Epidermal melanocyte (primary cell): Measurements from ENCODE around the gene PUS7L.
"Not testable (repeated sequence)": the region's sequence is repeated elsewhere in the genome, so short reads cannot be mapped to it uniquely, and the experiment has no call there.

Source experiments
- DNase-seq: peaks from one replicate; pipeline ENCODE4 v3.0.0; 2011; ENCODE audit warnings: low spot score; ENCODE audit not compliant: insufficient read length

PUS7L gene

GRCh38 chr12:43751360-43751759 lies 7.2 kb downstream of the PUS7L start:
- DNase-seq: not testable (repeated sequence)

GRCh38 chr12:43750814-43751213 lies 7.8 kb downstream of the PUS7L start:
- no peak for DNase-seq

- DNase-seq: no peak
Measured at GRCh38 chr12:43749016-43749415, 9.6 kb downstream of the PUS7L start.

- no peak for DNase-seq
Measured at GRCh38 chr12:43744826-43745225, 13.8 kb downstream of the PUS7L start.

- no peak for DNase-seq
Measured at GRCh38 chr12:43742106-43742505, 16.5 kb downstream of the PUS7L start.

- no peak for DNase-seq
Measured at GRCh38 chr12:43740511-43741100, 18.0 kb downstream of the PUS7L start.

GRCh38 chr12:43737646-43738045 lies 20.9 kb downstream of the PUS7L start:
- no peak for DNase-seq

GRCh38 chr12:43736927-43737440 lies 21.6 kb downstream of the PUS7L start:
- no peak for DNase-seq

GRCh38 chr12:43733687-43734086 lies 24.9 kb downstream of the PUS7L start:
- no peak for DNase-seq

- DNase-seq: no peak
Measured at GRCh38 chr12:43730283-43730682, 28.3 kb downstream of the PUS7L start.

- no peak for DNase-seq
Measured at GRCh38 chr12:43728698-43729097, 29.9 kb downstream of the PUS7L start.

GRCh38 chr12:43728117-43728516 lies 30.5 kb downstream of the PUS7L start:
- DNase-seq: no peak

- no peak for DNase-seq
Measured at GRCh38 chr12:43723134-43723533, 35.5 kb downstream of the PUS7L start.

GRCh38 chr12:43722621-43723020 lies 36.0 kb downstream of the PUS7L start:
- no peak for DNase-seq

GRCh38 chr12:43711348-43711747 lies 47.2 kb downstream of the PUS7L start:
- DNase-seq: no peak

GRCh38 chr12:43703772-43704171 lies 54.8 kb downstream of the PUS7L start:
- not testable (repeated sequence) for DNase-seq

GRCh38 chr12:43701194-43701593 lies 57.4 kb downstream of the PUS7L start:
- DNase-seq: not testable (repeated sequence)

GRCh38 chr12:43696154-43696553 lies 62.4 kb downstream of the PUS7L start:
- no peak for DNase-seq

GRCh38 chr12:43694879-43695278 lies 63.7 kb downstream of the PUS7L start:
- DNase-seq: no peak

- no peak for DNase-seq
Measured at GRCh38 chr12:43692064-43692463, 66.5 kb downstream of the PUS7L start.

- not testable (repeated sequence) for DNase-seq
Measured at GRCh38 chr12:43685491-43685890, 73.1 kb downstream of the PUS7L start.

GRCh38 chr12:43676183-43676813 lies 82.3 kb downstream of the PUS7L start:
- no peak for DNase-seq
